ENCODE results near the gene CYP27C1. TPM values are rescaled to one million over a fixed set of nuclear protein-coding genes. Genes with fewer than 3 reads are reported as not detected.

CYP27C1 gene
- total and polyA plus RNA-seq, 4 donors = 1.0 to 4.8 (median 2.3) TPM

DNA sequence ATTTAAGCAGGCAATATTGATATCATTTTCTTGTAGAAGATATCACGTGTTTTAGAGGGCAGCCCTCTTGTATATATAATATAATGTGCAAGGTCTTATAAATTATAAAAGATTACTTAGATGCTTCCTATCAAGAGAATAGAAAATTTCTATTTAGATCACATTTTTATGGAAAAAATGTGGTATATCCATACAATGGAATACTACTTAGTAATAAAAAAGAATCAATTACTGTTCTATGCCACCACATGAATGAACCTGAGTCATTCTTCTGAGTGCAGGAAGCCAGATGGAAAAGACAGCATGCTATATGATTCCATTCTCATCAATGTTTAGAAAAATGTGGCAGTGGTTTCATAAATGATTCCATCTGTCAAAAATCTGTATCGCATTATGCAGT lies 23.6 kb downstream of the CYP27C1 start:
- no peak overlapping the region for H3K27ac ChIP-seq (ENCODE audit: low read depth, low read length)
- H3K27me3 ChIP-seq (ENCODE audit: control insufficient read depth, insufficient read depth, low read length) = no peaks in the 10 kb centered on the region
- peaks cover 17% of the 10 kb centered on the region for H3K36me3 ChIP-seq (ENCODE audit: control insufficient read depth, insufficient read depth, low read length)
- no peak for DNase-seq (ENCODE audit: low read depth in 4 of 6, low spot score in 6 of 6)
- WGBS (ENCODE audit: insufficient coverage) = no CpG with 5 or more reads among the region's 2 CpGs
- no peaks in the 10 kb centered on the region for H3K9me3 ChIP-seq (ENCODE audit: control insufficient read depth, insufficient read depth, low read length)
- no peak overlapping the region for H3K4me3 ChIP-seq (ENCODE audit: low read depth, low read length)
- H3K4me1 ChIP-seq (ENCODE audit: control insufficient read depth, insufficient read depth, low read length) = peaks cover 7% of the 10 kb centered on the region

DNA sequence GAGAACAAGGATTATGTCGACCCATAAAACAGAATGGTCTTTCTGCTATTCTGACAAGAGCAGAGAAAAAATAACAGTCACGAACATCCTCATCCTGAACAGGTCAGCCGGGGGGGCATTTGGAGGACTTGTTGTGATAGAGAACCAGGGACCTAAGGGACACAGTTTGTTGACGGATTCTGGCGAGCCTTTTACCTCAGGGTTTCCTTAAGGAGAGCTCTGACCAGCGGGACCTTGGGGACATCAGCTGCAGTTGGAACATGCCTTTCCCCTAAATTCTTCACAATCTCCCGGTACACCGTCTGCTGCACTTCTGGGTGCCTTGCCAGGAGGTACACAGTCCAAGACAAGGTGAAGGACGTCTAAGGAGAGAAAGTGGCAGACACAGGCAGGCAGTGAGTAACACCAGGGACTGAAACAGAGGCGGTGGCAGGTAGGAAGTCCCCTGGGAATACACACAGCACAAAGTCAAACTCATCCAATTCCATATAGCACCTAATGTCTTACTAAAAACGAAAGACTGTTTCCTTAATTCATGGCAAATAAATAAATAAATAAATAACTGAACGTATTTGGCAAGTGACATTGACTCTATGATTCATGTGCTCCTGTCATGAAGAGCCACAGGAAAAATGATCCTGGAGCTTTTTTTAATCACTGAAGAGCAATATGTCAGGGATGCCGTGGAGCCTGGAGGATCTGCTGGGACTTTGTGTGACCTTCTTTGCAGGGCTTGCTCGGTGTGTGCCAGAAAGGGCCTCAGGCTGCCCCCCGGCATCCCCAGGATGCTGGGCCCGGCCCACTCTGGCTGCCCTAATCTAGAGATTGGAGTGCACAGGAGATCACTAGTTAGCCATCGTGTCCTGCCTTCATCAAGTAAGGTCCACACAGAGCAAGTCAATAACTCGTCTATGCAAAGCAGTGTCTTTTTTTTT lies 24.7 kb downstream of the CYP27C1 start:
- Histone ChIP-seq H3K36me3 (ENCODE audit: control insufficient read depth, insufficient read depth, low read length) (peaks cover 17% of the 10 kb centered on the region), H3K27ac (ENCODE audit: low read depth, low read length) (no peak overlapping the region), H3K9me3 (ENCODE audit: control insufficient read depth, insufficient read depth, low read length) (no peaks in the 10 kb centered on the region), H3K4me1 (ENCODE audit: control insufficient read depth, insufficient read depth, low read length) (peaks cover 7% of the 10 kb centered on the region), H3K4me3 (ENCODE audit: low read depth, low read length) (no peak overlapping the region), H3K27me3 (ENCODE audit: control insufficient read depth, insufficient read depth, low read length) (no peaks in the 10 kb centered on the region)
- DNase-seq (ENCODE audit: low read depth in 4 of 6, low spot score in 6 of 6) = no peak
- 94% methylated on average over 13 of the region's 18 CpGs for WGBS (ENCODE audit: insufficient coverage)

DNA sequence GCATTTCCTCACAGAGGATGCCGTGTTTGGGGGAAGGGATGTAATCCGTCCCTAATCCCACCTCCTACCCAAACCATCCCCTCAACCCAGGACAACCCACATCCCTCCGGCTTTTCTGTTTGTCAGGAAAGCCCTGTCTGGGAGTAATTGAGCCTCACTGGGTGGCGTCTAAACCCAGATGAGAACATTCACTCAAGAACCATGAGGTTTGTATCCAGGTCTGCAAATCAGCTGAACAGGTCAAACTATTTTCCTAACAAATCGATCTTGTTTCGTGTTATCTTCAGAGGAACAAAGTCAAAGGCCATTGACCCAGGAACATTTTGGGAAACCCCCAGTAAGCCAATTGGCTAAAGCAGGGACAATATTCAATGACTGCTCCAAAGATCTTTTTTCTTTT lies 25.7 kb downstream of the CYP27C1 start:
- no peaks in the 10 kb centered on the region for H3K9me3 ChIP-seq (ENCODE audit: control insufficient read depth, insufficient read depth, low read length)
- H3K27me3 ChIP-seq (ENCODE audit: control insufficient read depth, insufficient read depth, low read length) = no peaks in the 10 kb centered on the region
- no peak overlapping the region for H3K4me3 ChIP-seq (ENCODE audit: low read depth, low read length)
- H3K27ac ChIP-seq (ENCODE audit: low read depth, low read length) = no peak overlapping the region
- H3K4me1 ChIP-seq (ENCODE audit: control insufficient read depth, insufficient read depth, low read length) = peaks cover 7% of the 10 kb centered on the region
- H3K36me3 ChIP-seq (ENCODE audit: control insufficient read depth, insufficient read depth, low read length) = peaks cover 17% of the 10 kb centered on the region
- 78% methylated on average over 5 of the region's 6 CpGs for WGBS (ENCODE audit: insufficient coverage)
- DNase-seq (ENCODE audit: low read depth in 4 of 6, low spot score in 6 of 6) = no peak

DNA sequence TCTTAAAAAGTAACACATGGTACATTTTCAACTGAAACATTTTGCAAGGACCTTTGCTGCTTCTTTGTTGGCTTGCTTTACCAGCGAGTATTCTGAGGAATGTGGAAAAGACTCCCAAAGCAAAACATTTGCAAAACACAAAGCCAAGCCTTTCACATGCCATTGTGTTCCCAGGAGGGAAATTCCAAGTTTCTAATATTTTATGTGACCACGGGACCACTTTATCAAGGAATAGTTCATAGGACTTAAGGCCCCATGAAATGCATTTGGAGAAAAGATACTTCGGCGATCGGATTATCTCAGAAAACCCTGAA lies 26.2 kb downstream of the CYP27C1 start:
- H3K9me3 ChIP-seq (ENCODE audit: control insufficient read depth, insufficient read depth, low read length) = no peaks in the 10 kb centered on the region
- 43% methylated on average over 1 of the region's 5 CpGs for WGBS (ENCODE audit: insufficient coverage)
- no peak for DNase-seq (ENCODE audit: low read depth in 4 of 6, low spot score in 6 of 6)
- H3K4me3 ChIP-seq (ENCODE audit: low read depth, low read length) = no peak overlapping the region
- H3K4me1 ChIP-seq (ENCODE audit: control insufficient read depth, insufficient read depth, low read length) = peaks cover 7% of the 10 kb centered on the region
- no peak overlapping the region for H3K27ac ChIP-seq (ENCODE audit: low read depth, low read length)
- H3K36me3 ChIP-seq (ENCODE audit: control insufficient read depth, insufficient read depth, low read length) = peaks cover 15% of the 10 kb centered on the region
- no peaks in the 10 kb centered on the region for H3K27me3 ChIP-seq (ENCODE audit: control insufficient read depth, insufficient read depth, low read length)

DNA sequence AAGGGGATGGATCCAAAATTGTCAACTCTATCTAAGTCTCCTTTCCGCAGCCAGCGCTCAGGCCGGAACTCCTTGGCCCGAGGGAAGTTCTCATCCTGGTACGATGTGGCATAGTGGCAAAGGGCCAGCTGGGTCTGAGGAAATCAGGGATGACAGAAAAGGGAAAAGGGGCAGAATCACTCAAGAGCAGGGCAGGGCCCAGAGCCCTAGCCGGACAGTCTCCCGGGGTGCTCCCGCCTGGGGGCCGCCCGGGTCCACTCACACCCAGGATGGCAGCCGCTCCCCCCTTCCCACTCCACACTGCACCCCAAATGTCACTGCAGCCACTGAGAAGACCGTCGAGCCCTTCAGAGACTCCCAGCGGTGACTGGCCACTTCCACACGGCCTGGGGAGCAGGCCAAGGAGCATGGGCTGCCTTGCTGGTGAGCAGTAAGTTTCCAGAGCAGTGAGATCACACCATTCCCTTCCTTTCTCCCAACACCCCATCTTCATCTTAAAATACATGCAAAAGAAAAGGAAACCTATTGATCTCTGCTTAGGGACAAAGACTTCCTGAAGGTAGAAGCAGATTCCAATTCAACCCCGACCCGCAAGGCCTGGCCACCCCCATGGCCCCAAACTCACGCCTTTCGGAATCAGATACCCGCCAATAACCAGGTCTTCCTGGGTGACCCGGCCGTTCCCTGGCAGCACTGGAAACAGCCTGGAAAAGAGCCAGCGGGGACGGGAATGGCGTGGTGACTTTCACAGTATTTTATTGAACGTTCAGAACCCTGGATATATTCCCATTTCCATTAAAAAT lies 26.7 kb downstream of the CYP27C1 start:
- WGBS (ENCODE audit: insufficient coverage) = 80% methylated on average over 24 of the region's 26 CpGs
- Histone ChIP-seq H3K36me3 (ENCODE audit: control insufficient read depth, insufficient read depth, low read length) (peaks cover 13% of the 10 kb centered on the region), H3K27me3 (ENCODE audit: control insufficient read depth, insufficient read depth, low read length) (no peaks in the 10 kb centered on the region), H3K27ac (ENCODE audit: low read depth, low read length) (no peak overlapping the region), H3K4me3 (ENCODE audit: low read depth, low read length) (no peak overlapping the region), H3K4me1 (ENCODE audit: control insufficient read depth, insufficient read depth, low read length) (peaks cover 7% of the 10 kb centered on the region), H3K9me3 (ENCODE audit: control insufficient read depth, insufficient read depth, low read length) (no peaks in the 10 kb centered on the region)
- DNase-seq (ENCODE audit: low read depth in 4 of 6, low spot score in 6 of 6) = no peak

DNA sequence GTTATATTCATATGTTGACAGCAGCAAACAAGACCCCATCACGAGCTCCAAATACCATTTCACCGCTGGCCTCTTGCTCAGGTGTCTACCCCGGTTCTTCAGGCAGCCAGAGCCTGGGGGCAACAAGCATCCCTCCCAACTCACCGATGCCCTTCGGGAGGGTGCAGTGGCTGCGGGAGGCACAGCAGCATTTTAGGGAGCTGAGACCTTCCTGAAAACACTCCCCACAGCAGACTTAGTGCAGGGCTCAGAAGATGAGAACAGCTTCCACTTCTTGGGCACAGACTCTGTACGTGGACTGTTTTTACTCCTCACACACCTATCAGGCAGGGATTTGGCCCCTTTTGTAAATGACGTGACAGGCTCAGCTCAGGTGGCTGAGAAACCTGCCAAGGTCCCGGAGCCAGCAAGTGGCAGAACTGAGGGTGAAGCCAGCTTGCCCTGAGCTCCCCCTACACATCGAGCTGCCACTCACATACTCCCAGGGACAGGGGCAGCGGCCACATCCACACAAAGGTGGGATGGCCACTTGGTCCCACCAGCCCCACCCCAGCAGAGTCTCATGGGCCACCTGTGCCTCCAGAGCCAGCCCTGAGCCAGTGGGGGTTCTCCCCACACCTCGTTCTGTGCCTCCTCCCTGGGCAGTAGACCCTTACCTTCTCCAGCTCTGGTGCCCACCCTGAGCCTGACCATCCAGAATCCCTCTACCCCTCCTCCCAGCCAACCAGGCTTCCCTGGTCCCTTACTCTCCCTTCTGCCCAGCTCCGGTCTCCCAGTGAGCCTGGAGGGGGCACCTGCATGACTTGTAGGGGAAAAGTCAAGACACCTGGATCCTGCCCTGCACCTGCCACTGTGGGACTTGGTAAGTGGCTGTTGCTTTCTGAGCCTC lies 28.5 kb downstream of the CYP27C1 start:
- Histone ChIP-seq H3K9me3 (ENCODE audit: control insufficient read depth, insufficient read depth, low read length) (no peaks in the 10 kb centered on the region), H3K4me3 (ENCODE audit: low read depth, low read length) (no peak overlapping the region), H3K4me1 (ENCODE audit: control insufficient read depth, insufficient read depth, low read length) (peaks cover 11% of the 10 kb centered on the region), H3K36me3 (ENCODE audit: control insufficient read depth, insufficient read depth, low read length) (peaks cover 13% of the 10 kb centered on the region), H3K27me3 (ENCODE audit: control insufficient read depth, insufficient read depth, low read length) (no peaks in the 10 kb centered on the region), H3K27ac (ENCODE audit: low read depth, low read length) (no peak overlapping the region)
- WGBS (ENCODE audit: insufficient coverage) = 94% methylated on average over 12 of the region's 13 CpGs
- DNase-seq (ENCODE audit: low read depth in 4 of 6, low spot score in 6 of 6) = no peak

DNA sequence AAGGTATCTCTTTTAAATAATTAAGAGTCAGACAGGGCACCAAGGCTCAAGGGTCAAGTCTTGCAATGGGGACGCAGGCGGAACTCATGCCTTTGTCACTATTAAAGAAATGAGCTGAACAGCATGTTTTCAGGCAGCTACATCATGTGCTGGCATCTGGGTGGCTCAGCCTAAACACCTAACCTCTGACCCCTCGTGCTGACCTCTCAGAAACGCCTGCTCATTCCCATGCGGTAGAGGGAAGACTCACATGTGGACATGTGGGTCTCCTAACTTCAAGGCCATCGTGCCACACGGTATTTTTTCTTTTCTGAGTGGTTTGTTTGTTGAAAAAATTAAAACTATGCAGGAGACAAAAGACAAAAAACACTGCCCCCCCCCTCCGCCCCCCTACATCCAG lies 31.3 kb downstream of the CYP27C1 start:
- Histone ChIP-seq H3K27ac (ENCODE audit: low read depth, low read length) (no peak overlapping the region), H3K27me3 (ENCODE audit: control insufficient read depth, insufficient read depth, low read length) (no peaks in the 10 kb centered on the region), H3K36me3 (ENCODE audit: control insufficient read depth, insufficient read depth, low read length) (peaks cover 13% of the 10 kb centered on the region), H3K4me1 (ENCODE audit: control insufficient read depth, insufficient read depth, low read length) (peaks cover 11% of the 10 kb centered on the region), H3K4me3 (ENCODE audit: low read depth, low read length) (no peak overlapping the region), H3K9me3 (ENCODE audit: control insufficient read depth, insufficient read depth, low read length) (no peaks in the 10 kb centered on the region)
- WGBS (ENCODE audit: insufficient coverage) = 79% methylated on average over 5 of the region's 8 CpGs
- DNase-seq (ENCODE audit: low read depth in 4 of 6, low spot score in 6 of 6) = no peak

DNA sequence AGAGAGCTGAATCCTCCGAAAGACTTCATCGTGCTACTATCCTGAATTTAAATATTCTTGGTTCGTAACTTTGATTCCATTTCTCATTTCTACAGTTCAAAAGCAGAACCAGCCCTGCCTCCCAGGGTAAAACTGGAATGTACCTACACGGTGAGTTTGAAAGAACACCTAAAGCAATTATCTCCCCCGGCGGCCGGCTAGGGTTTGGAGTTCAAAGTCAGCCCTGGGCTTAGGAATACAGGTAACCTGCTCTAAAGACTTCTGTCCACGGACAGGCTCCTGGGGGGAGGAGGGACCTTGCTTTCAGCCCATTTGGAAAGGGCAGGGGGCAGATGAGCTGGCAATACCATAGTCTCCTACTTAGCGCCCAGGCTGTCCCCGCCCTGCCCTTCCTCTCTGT lies 32.3 kb downstream of the CYP27C1 start:
- DNase-seq (ENCODE audit: low read depth in 4 of 6, low spot score in 6 of 6) = no peak
- H3K36me3 ChIP-seq (ENCODE audit: control insufficient read depth, insufficient read depth, low read length) = peaks cover 9% of the 10 kb centered on the region
- H3K4me1 ChIP-seq (ENCODE audit: control insufficient read depth, insufficient read depth, low read length) = peaks cover 4% of the 10 kb centered on the region
- H3K27me3 ChIP-seq (ENCODE audit: control insufficient read depth, insufficient read depth, low read length) = no peaks in the 10 kb centered on the region
- 43% methylated on average over 3 of the region's 10 CpGs for WGBS (ENCODE audit: insufficient coverage)
- no peaks in the 10 kb centered on the region for H3K9me3 ChIP-seq (ENCODE audit: control insufficient read depth, insufficient read depth, low read length)
- no peak overlapping the region for H3K4me3 ChIP-seq (ENCODE audit: low read depth, low read length)
- H3K27ac ChIP-seq (ENCODE audit: low read depth, low read length) = no peak overlapping the region

DNA sequence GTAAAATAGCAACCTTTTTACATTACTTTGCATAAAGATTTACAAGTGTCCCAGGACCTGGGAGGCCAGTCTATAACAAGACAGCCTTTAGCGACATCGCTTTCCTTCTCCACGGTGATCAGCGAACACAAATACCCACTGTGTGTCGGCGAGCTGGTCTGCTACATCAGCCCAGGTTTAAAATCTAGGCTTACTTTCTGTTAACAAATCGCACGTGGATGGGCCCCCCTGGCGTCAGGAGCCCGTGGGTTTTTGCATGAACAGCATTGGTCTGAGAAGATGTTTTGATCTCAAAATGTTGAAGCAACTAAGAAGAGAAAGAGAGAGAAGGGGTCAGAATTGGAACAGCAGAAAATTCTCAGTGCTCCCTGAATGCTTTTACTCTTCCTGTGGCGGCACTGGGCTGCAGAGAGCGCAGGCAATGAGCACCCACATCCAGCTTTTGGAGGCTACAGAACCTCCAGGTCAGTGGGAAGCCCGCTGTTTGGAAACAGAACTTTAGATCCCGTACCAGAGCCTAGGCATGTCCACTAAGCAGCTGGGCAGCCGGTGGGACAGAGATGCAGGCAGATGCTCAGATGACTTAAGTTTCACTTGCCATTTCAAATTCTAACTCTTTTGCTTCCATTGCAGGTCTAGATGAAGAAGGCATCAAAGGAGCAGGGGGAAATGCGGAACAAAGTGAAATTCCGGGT lies 32.9 kb downstream of the CYP27C1 start:
- Histone ChIP-seq H3K9me3 (ENCODE audit: control insufficient read depth, insufficient read depth, low read length) (no peaks in the 10 kb centered on the region), H3K27ac (ENCODE audit: low read depth, low read length) (no peak overlapping the region), H3K4me3 (ENCODE audit: low read depth, low read length) (no peak overlapping the region), H3K27me3 (ENCODE audit: control insufficient read depth, insufficient read depth, low read length) (no peaks in the 10 kb centered on the region), H3K36me3 (ENCODE audit: control insufficient read depth, insufficient read depth, low read length) (peaks cover 4% of the 10 kb centered on the region), H3K4me1 (ENCODE audit: control insufficient read depth, insufficient read depth, low read length) (peaks cover 4% of the 10 kb centered on the region)
- 68% methylated on average over 14 of the region's 17 CpGs for WGBS (ENCODE audit: insufficient coverage)
- DNase-seq (ENCODE audit: low read depth in 4 of 6, low spot score in 6 of 6) = no peak
